B cell (primary cell): ENCODE results near the gene PLA2G3. TPM values are rescaled to one million over a fixed set of nuclear protein-coding genes. Genes with fewer than 3 reads are reported as not detected.
A peak's percentile ranks its signal among the peaks of the same experiment; 100 is the strongest.

Source experiments
- ATAC-seq: fragments of 200-7000 bp; cut with Tn5 transposase; one replicate; pipeline ENCODE4 v1.10.0; 2021; ENCODE audit warnings: low read depth, mild to moderate bottlenecking, moderate number of reproducible peaks, moderate library complexity
- CTCF ChIA-PET: fragments of 350-600 bp; sonication (Branson Sonifier 250); formaldehyde crosslinking; loops from one replicate; lab custom pipeline; 2021; ENCODE audit warnings: antibody characterized with exemption, inconsistent platforms; lab: Charles Lee
- POLR2A ChIA-PET: fragments of 350-600 bp; sonication (Branson Sonifier 250); formaldehyde crosslinking; loops from one replicate; lab custom pipeline; 2021; ENCODE audit warnings: antibody characterized with exemption; lab: Charles Lee
- DNase-seq: peaks from one replicate; pipeline ENCODE4 v3.0.0; 2013
- H2AFZ ChIP-seq: 2 replicates; pipeline ENCODE4 v1.6.1; 2012; ENCODE audit warnings: mild to moderate bottlenecking, low read depth, low read length; ENCODE audit not compliant: insufficient read depth, poor library complexity, severe bottlenecking
- H3K27ac ChIP-seq, 2 donors: 1 replicate in 1 of 2; 2 replicates in 1 of 2; pipeline ENCODE4 v1.5.1; 2012 to 2013; ENCODE audit warnings: low read length in 2 of 2, mild to moderate bottlenecking in 2 of 2, moderate library complexity in 1 of 2
- H3K27me3 ChIP-seq, 4 experiments: fragments of 200-600 bp in 1 of 4; sonication (generic) in 1 of 4; replicated peaks in 1 of 4; 1 replicate in 2 of 4; 2 replicates in 2 of 4; pipeline versions ENCODE4 v1.6.1 to v1.7.0; 2013 to 2016; ENCODE audit warnings: low read length in 3 of 4, mild to moderate bottlenecking in 2 of 4, mixed read lengths in 1 of 4, moderate library complexity in 1 of 4; ENCODE audit not compliant: insufficient read depth in 4 of 4, control insufficient read depth in 3 of 4; ENCODE audit errors: control extremely low read depth in 1 of 4
- H3K36me3 ChIP-seq, 2 experiments: replicated peaks in 1 of 2; 1 replicate in 1 of 2; 2 replicates in 1 of 2; pipeline versions ENCODE4 v1.6.1 to v1.7.1; 2013; ENCODE audit warnings: low read length in 1 of 2; ENCODE audit not compliant: insufficient read depth in 2 of 2, control insufficient read depth in 1 of 2; ENCODE audit errors: control extremely low read depth in 1 of 2, extremely low read depth in 1 of 2
- H3K4me1 ChIP-seq, 2 donors: fragments of 200-600 bp in 1 of 2; sonication (generic) in 1 of 2; 1 replicate in 1 of 2; 2 replicates in 1 of 2; pipeline versions ENCODE4 v1.5.1 to v1.6.1; 2013 to 2017; ENCODE audit warnings: low read length in 2 of 2; ENCODE audit not compliant: control insufficient read depth in 2 of 2, insufficient read depth in 2 of 2
- H3K4me2 ChIP-seq: replicated peaks from 2 replicates; pipeline ENCODE3; 2012; ENCODE audit warnings: mild to moderate bottlenecking, low read depth, low read length; ENCODE audit not compliant: poor library complexity, severe bottlenecking
- H3K4me3 ChIP-seq, 5 experiments: fragments of 200-600 bp in 1 of 5; sonication (generic) in 1 of 5; 1 replicate in 3 of 5; 2 replicates in 2 of 5; pipeline versions ENCODE4 v1.5.1 to v1.7.0; 2011 to 2016; ENCODE audit warnings: low read length in 4 of 5, mild to moderate bottlenecking in 4 of 5, low read depth in 2 of 5, control low read depth in 1 of 5, moderate library complexity in 1 of 5; ENCODE audit not compliant: insufficient read depth in 1 of 5; ENCODE audit errors: control extremely low read depth in 1 of 5, extremely low read depth in 1 of 5
- H3K79me2 ChIP-seq: fragments of 200-600 bp; sonication (generic); one replicate; pipeline ENCODE4 v1.6.0; 2016; ENCODE audit warnings: low read length; ENCODE audit not compliant: control insufficient read depth, insufficient read depth
- H3K9ac ChIP-seq: fragments of 200-600 bp; sonication (generic); 2 replicates; pipeline ENCODE4 v1.6.1; 2017; ENCODE audit warnings: mild to moderate bottlenecking, low read length, moderate library complexity
- H3K9me3 ChIP-seq, 3 donors: one replicate each; pipeline versions ENCODE4 v1.6.1 to v1.7.1; 2013; ENCODE audit warnings: low read length in 2 of 3; ENCODE audit not compliant: control insufficient read depth in 2 of 3, insufficient read depth in 1 of 3; ENCODE audit errors: control extremely low read depth in 1 of 3
- H4K20me1 ChIP-seq: 2 replicates; pipeline ENCODE4 v1.6.0; 2012; ENCODE audit warnings: mild to moderate bottlenecking, low read length; ENCODE audit not compliant: insufficient read depth, control insufficient read depth, poor library complexity, severe bottlenecking
- H3K27ac Mint-ChIP-seq: one replicate; pipeline ENCODE4 v1.8.0; 2021; ENCODE audit warnings: mixed read lengths
- H3K27me3 Mint-ChIP-seq: one replicate; pipeline ENCODE4 v1.8.0; 2021; ENCODE audit warnings: mixed read lengths
- H3K4me1 Mint-ChIP-seq: one replicate; pipeline ENCODE4 v1.8.0; 2021; ENCODE audit warnings: mixed read lengths
- H3K4me3 Mint-ChIP-seq: one replicate; pipeline ENCODE4 v1.8.0; 2021; ENCODE audit warnings: mixed read lengths
- H3K9me3 Mint-ChIP-seq: one replicate; pipeline ENCODE4 v1.8.0; 2022; ENCODE audit warnings: mixed read lengths; ENCODE audit not compliant: insufficient read depth
- CTCF ChIP-seq: fragments of 200-600 bp; IDR thresholded peaks from one replicate; pipeline ENCODE4 v1.8.0; 2022; ENCODE audit warnings: antibody characterized with exemption, mild to moderate bottlenecking
- EZH2 ChIP-seq: IDR thresholded peaks from 2 replicates; pipeline ENCODE4 v1.6.1; 2012; ENCODE audit warnings: borderline replicate concordance, low read depth, mild to moderate bottlenecking, moderate library complexity, low read length; ENCODE audit not compliant: insufficient read depth, poor library complexity, severe bottlenecking
- WGBS: methylation state at CpG from one replicate; pipeline ENCODE4 v1.1.5; 2013; ENCODE audit warnings: missing lambda C conversion rate; ENCODE audit not compliant: insufficient coverage; 5-methylcytosine and 5-hydroxymethylcytosine counted together
- intact Hi-C: fragments of 100-400 bp; cut with micrococcal nuclease; formaldehyde crosslinking; loops from one replicate; pipeline ENCODE4 v1.10.0; 2022
- polyA plus RNA-seq: library from polyadenylated mRNA; depleted of rRNA; stranded (reverse); fragments of >200 nt; gene quantifications from 2 replicates; pipeline ENCODE4 v1.2.3, GENCODE V29; 2012
- total RNA-seq, 2 donors: library from RNA; stranded (reverse); fragments of 120-200 nt in 1 of 2; gene quantifications; 1 replicate in 1 of 2; 2 replicates in 1 of 2; pipeline versions ENCODE4 v1.2.3 to v1.2.4, GENCODE V29; 2013 to 2022

The PLA2G3 gene
- total and polyA plus RNA-seq, 2 donors (not counting 1 experiment from before 2014, with no cell fraction given) = not detected

- ChIA-PET POLR2A (interaction anchor here (1.0 kb wide), 1 partner anchor 23 kb away, joined by 6 read pairs; no protein-coding TSS in a partner anchor), CTCF (interaction anchor here (0.7 to 2.9 kb wide), 12 partner anchors 15 to 192 kb away, joined by 3 to 14 read pairs (median 4); partner anchors contain the start of genes MORC2 and TUG1)
- Mint-ChIP-seq H3K27me3 (no peaks in the 10 kb centered on the region), H3K4me1 (peaks cover 22% of the 10 kb centered on the region), H3K9me3 (no peaks in the 10 kb centered on the region), H3K27ac (peak overlapping the region; percentile 86), H3K4me3 (peak overlapping the region; percentile 96)
- Histone ChIP-seq H3K36me3 (no peaks in the 10 kb centered on the region), H2AFZ (peak overlapping the region; percentile 96), H4K20me1 (no peaks in the 10 kb centered on the region), H3K4me1 (peaks cover 16 to 17% of the 10 kb centered on the region in 2 donors), H3K4me2 (peak overlapping the region; percentile 99), H3K79me2 (no peaks in the 10 kb centered on the region), H3K9me3 (peaks cover 0 to 5% (median 0%) of the 10 kb centered on the region in 3 donors), H3K4me3 (peak overlapping the region; percentile 42 to 91 (median 72)), H3K27ac (peak overlapping the region in 1 of 2 donors; percentile 57), H3K9ac (peak overlapping the region; percentile 90), H3K27me3 (no peaks in the 10 kb centered on the region)
- intact Hi-C loops = loop anchor here (1.0 to 2.0 kb wide), 5 partner anchors 24 to 139 kb away; partner anchors contain the start of genes LIMK2, RNF185 and TUG1
- peak; percentile 19 for ATAC-seq
- 0% methylated on average over 4 of the region's 5 CpGs for WGBS
- DNase-seq = no peak
- TF ChIP-seq EZH2 = no peak
- TF ChIP-seq CTCF = no peak
Observed at GRCh38 chr22:31107894-31108218, 32.5 kb downstream of the PLA2G3 start.
